ENCODE data around the gene CERK.

The CERK gene

GRCh38 chr22:46732513-46732912 lies 5.5 kb downstream of the CERK start:
- no peak for DNase-seq (ENCODE audit: low spot score)
- FAIRE-seq = no peak

DNA sequence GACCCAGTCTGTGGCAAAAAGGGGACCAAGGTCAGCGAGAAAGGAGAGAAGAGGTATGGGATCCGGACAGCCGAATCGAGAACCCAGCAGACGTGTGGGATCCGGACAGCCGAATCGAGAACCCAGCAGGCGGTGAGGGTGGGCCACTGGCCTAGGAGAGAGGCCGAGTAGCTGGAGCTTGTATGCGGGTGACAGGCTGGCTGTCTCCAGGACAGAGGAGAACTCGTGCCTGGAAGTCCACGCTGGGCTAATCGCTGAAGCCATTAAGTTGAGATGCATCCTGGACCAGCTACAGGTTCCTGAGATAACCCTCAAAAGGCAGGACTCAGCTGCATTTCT lies 6.0 kb downstream of the CERK start:
- DNase-seq (ENCODE audit: low spot score) = no peak
- no peak for FAIRE-seq

DNA sequence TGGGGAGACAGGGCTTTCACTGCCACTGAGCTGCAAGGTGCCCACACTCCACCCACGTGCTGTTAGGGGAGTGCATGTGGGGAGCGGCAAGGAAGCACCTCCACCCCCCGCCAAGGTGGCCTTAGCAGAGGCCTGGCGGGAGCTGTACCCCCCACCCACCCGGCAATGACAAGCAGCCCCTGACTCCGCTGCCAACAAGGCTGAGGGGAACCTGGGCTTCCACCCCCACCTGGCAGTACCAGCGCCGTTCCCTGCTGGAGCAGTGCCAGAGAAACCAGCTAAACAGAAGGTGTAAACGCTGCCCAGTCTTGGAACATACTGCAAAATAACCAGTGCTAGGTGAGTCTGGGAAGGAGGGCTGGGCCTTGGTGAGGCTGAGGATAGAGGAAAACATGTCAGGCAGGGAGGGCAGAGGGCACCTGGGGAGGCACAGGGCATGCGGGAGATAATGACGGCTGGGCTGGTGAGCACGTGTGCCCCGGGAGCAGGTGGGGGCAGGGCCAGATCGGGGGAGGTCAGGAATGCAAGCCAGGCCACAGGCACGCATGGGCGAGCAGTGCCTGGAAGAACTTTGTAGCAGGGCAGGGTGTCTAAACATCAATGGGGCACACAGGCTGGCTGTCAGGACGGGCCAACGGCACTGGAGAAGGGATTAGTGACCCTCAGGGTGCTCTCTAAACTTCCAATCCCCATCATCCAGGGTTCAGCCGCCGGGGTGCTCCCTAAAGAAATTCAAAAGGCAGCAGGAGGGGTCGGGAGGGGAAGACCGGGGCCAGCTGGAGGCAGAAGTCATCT lies 6.6 kb downstream of the CERK start:
- peak; percentile 66 for DNase-seq (ENCODE audit: low spot score)
- FAIRE-seq = peak; percentile 62

GRCh38 chr22:46730568-46731245 lies 7.3 kb downstream of the CERK start:
- FAIRE-seq = no peak
- DNase-seq (ENCODE audit: low spot score) = no peak

DNA sequence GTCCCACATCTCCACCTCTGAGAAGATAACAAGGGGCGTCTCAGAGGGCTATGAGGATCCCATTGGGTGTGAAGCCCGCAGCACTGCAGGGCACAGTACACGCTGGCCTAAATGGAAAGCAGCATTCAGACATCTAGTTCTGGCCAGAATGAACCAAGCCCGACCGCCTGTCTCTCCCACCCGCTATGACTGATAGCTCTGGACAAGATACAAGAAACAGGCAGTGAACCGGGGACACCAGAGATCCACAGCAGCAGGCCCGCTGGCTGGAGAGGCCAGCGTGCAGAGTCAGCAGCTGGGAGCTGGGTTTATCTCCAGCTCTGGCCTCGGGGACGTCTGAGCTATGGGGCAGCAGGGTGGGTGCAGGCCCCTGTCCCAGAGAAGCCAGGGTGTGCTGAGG lies 9.6 kb downstream of the CERK start:
- no peak for DNase-seq (ENCODE audit: low spot score)

DNA sequence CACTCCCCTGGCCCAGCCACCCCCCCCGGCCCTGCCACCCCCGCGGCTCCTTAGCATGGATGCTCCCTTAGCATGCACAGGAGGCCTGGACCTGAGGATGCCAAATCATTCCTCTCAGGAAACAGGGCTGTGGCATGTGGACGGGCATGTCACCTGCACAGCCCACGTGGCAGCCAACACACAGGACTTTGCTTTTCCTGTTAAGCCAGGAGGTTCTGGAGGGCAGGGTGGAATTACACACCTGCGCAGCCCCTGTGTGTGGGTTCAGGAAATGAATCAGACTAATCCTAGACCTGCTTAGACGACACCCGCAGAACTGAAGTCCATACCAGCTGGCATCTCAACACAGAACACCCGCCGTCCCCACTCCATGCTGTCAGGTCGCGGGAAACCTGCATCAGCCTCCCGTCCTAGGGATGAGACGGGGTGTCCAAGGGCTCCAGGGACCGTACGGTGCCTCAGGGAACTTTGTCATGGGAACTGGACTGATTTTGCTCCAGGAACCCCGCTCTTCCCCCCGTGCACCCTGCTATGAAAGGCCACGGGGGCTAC lies 10.2 kb downstream of the CERK start:
- FAIRE-seq (no peak), DNase-seq (ENCODE audit: low spot score) (no peak)

More for the DNA sequence above, 9.6 kb downstream of the CERK start:
- FAIRE-seq = no peak

- FAIRE-seq = no peak
- no peak for DNase-seq (ENCODE audit: low spot score)
These were observed 11.1 kb downstream of the CERK start for GRCh38 chr22:46726986-46727317.

- DNase-seq (ENCODE audit: low spot score) (no peak), FAIRE-seq (no peak)
These were observed 11.7 kb downstream of the CERK start for GRCh38 chr22:46726066-46726985.

GRCh38 chr22:46725096-46725495 lies 13.0 kb downstream of the CERK start:
- no peak for FAIRE-seq
- DNase-seq (ENCODE audit: low spot score) = no peak

DNA sequence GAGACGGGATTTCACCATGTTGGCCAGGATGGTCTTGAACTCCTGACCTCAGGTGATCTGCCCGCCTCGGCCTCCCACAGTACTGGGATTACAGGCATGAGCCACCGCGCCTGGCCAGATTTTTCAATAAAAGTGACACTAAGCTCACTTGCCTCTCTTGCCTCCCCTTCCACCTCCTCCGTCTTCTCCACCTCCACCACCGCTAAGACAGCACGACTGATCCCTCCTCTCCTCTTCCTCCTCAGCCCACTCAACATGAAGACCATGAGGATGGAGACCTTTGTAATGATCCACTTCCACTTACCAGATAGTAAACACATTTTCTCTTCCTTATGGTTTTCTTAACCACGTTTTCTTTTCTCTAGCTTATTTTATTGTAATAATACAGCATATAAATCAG lies 14.2 kb downstream of the CERK start:
- no peak for FAIRE-seq
- no peak for DNase-seq (ENCODE audit: low spot score)

DNA sequence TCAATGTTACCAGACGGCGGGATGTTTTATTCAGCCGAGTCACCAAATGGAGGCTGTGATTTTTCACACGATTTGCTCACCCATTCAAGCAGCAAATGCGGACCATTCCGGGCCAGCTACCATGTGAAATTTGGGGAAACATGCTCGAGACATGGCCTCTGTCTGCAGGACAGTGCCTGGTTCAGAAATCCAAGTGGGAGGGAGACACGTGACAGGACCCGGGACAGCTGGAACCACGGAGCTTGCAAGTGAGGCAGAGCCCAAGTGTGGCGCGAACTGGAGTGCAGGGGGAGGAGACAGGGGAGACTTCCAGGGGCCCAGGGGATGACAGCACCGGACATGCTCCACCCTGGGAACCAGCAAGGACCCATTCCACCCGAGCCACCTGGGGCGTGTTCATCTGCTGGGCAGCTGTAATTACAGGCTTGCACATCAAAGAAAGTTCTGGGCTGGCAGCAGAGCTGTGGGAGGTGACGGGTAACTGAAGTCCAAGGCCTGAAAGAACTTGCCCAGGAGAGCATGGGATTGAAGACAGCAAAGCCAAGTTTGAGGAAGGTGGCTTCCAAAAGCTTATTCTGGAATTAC lies 16.5 kb downstream of the CERK start:
- no peak for DNase-seq (ENCODE audit: low spot score)
- FAIRE-seq = no peak

GRCh38 chr22:46719921-46720320 lies 18.1 kb downstream of the CERK start:
- DNase-seq (ENCODE audit: low spot score) = no peak
- no peak for FAIRE-seq

GRCh38 chr22:46714550-46714949 lies 23.5 kb downstream of the CERK start:
- no peak for FAIRE-seq
- no peak for DNase-seq (ENCODE audit: low spot score)

GRCh38 chr22:46712288-46712687 lies 25.8 kb downstream of the CERK start:
- no peak for FAIRE-seq
- no peak for DNase-seq (ENCODE audit: low spot score)

GRCh38 chr22:46710806-46711205 lies 27.2 kb downstream of the CERK start:
- no peak for FAIRE-seq

DNA sequence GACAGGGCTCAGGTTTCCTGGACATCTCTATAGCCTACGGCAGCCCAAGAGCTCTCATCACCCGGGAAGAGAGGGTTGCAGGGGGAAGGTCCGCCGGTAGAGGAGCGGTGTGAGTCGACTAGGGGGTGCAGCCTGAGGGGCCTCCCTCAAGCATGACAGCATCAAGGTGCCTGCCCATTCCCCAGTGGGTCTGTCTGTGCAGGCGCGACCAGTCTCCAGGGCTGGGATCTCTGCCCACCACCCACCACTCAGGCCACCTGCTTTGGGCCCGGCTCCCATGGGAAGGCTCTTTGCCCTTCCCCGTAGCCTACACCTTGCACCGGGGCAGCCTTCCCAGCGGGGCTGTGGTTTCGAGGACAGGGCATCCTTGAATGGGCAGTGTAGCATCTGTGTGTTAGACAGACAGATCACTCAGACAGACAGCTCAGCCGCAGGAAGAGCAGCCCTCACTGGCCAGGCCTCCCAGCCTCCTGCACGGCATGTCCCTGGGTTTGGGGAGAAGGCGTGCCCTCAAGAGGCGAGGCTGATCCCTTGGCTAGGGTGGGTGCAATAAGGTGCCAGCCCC lies 29.2 kb downstream of the CERK start:
- DNase-seq (ENCODE audit: low spot score) (no peak), FAIRE-seq (no peak)

More at GRCh38 chr22:46710806-46711205, 27.2 kb downstream of the CERK start:
- no peak for DNase-seq (ENCODE audit: low spot score)

DNA sequence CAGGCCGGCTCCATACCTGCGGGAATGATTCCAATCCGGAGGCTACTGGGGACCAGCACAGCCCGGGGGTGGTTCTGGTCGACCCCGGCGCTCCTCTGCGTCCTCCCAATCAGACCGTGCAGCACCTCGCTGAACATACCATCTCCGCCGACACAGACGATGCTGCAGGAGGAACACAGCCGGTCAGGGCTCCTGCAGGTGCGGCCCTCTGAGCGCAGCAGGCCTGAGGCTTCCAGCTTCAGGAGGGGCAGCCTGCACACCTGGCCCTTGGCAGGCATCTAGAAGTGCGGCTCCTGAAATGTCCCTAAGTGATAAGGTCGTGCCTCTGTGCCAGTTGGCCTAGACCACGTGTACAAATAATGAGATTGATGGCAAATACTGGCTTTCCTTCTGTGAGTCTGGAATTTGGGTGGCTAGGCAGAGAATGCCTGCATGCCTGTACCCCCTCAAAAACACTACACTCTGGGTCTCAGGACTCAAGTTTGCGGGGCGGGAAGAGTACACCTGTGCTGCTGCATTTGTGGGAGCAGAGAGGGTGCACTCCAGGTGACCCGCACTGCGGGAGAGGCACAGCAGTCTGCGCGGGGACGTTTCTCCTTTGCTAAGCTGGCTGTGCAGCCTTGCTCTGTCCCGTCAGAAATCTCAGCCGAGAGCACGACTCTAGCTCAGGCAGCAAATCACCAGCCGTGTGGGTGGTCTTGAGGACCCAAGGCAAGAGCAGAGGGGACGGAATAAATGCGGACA lies 30.1 kb downstream of the CERK start:
- DNase-seq (ENCODE audit: low spot score) (no peak), FAIRE-seq (no peak)

GRCh38 chr22:46707305-46707704 lies 30.7 kb downstream of the CERK start:
- FAIRE-seq (no peak), DNase-seq (ENCODE audit: low spot score) (no peak)

DNA sequence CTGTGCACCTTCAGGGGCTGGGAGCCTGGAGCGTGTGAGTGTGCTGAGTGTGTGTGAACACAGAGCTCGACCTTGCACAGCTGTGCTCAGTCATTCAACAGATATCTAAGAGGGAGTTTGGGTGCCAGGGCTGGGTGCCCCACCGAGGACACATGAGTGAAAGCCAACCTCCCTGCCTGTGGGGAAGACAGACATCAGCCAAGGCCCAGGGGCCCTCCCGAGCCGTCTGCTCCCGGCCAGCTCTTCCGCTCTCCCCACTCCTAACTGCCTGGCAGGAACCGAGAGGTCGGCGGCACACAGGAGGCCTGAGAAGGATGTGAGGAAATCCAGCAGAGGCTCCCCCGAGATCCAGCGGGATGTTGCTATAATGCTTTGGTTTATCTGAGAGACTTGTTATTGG lies 32.0 kb downstream of the CERK start:
- FAIRE-seq = no peak
- DNase-seq (ENCODE audit: low spot score) = no peak

DNA sequence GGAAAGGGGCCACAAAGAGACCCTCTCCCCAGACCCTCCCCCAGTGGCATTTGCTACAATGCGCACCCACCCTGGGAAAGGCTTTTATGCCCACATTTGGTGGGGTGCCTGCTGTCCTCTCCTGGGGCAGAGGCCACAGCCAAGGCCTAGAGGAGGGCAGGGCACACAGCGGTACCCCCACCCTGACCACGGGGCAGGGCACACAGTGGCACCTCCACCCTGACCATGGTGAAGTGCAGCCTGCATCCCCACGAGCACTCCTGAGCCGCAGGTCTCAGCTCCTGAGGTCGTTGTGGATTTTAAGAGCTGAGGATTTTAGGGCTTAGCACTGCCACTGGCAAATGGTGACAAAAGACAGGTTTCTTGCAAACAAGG lies 34.1 kb downstream of the CERK start:
- DNase-seq (ENCODE audit: low spot score) = no peak
- FAIRE-seq = no peak

Measured in RCC 7860 (cell line).